ENCODE data around the gene MPHOSPH8.
"Not testable (repeated sequence)": the region's sequence is repeated elsewhere in the genome, so short reads cannot be mapped to it uniquely, and the experiment has no call there.

Gene MPHOSPH8

GRCh38 chr13:19632915-19633478 is 462 bp upstream of the MPHOSPH8 start:
- DNase-seq: no peak

- DNase-seq: no peak
Observed at GRCh38 chr13:19634256-19634740, 839 bp downstream of the MPHOSPH8 start.

GRCh38 chr13:19635926-19636325 is 2.5 kb downstream of the MPHOSPH8 start:
- DNase-seq: not testable (repeated sequence)

- no peak for DNase-seq
Observed at GRCh38 chr13:19643652-19644051, 10.2 kb downstream of the MPHOSPH8 start.

- no peak for DNase-seq
Observed at GRCh38 chr13:19645000-19645399, 11.5 kb downstream of the MPHOSPH8 start.

- no peak for DNase-seq
Observed at GRCh38 chr13:19646063-19646462, 12.6 kb downstream of the MPHOSPH8 start.

- DNase-seq: no peak
Observed at GRCh38 chr13:19650742-19651141, 17.3 kb downstream of the MPHOSPH8 start.

GRCh38 chr13:19657872-19658591 is 24.6 kb downstream of the MPHOSPH8 start:
- no peak for DNase-seq

GRCh38 chr13:19658831-19659230 is 25.4 kb downstream of the MPHOSPH8 start:
- DNase-seq: no peak

GRCh38 chr13:19661126-19661525 is 27.7 kb downstream of the MPHOSPH8 start:
- DNase-seq: no peak

- no peak for DNase-seq
Observed at GRCh38 chr13:19661561-19661960, 28.1 kb downstream of the MPHOSPH8 start.

GRCh38 chr13:19663416-19663979 is 30.0 kb downstream of the MPHOSPH8 start:
- no peak for DNase-seq

GRCh38 chr13:19664481-19665230 is 31.2 kb downstream of the MPHOSPH8 start:
- DNase-seq: no peak

GRCh38 chr13:19665427-19665859 is 32.0 kb downstream of the MPHOSPH8 start:
- DNase-seq: no peak

- no peak for DNase-seq
Observed at GRCh38 chr13:19668778-19669177, 35.3 kb downstream of the MPHOSPH8 start.

GRCh38 chr13:19670147-19670546 is 36.7 kb downstream of the MPHOSPH8 start:
- DNase-seq: no peak

GRCh38 chr13:19672990-19673389 is 39.5 kb downstream of the MPHOSPH8 start:
- DNase-seq: no peak

GRCh38 chr13:19673473-19674430 is 40.3 kb downstream of the MPHOSPH8 start:
- DNase-seq: no peak

- no peak for DNase-seq
Observed at GRCh38 chr13:19674898-19675297, 41.4 kb downstream of the MPHOSPH8 start.

- DNase-seq: no peak
Observed at GRCh38 chr13:19676168-19676567, 42.7 kb downstream of the MPHOSPH8 start.

GRCh38 chr13:19680751-19681150 is 47.3 kb downstream of the MPHOSPH8 start:
- no peak for DNase-seq

GRCh38 chr13:19681517-19681916 is 48.1 kb downstream of the MPHOSPH8 start:
- DNase-seq: no peak

All from GOT3 (cell line).